GM21515 (cell line): Measurements from ENCODE around the gene NBR1.
A peak's percentile ranks its signal among the peaks of the same experiment; 100 is the strongest.
"Not testable (repeated sequence)": the region's sequence is repeated elsewhere in the genome, so short reads cannot be mapped to it uniquely, and the experiment has no call there.

Experiments used
- ATAC-seq: cut with Tn5 transposase; IDR thresholded peaks from one replicate; pipeline ENCODE4 v1.9.1; 2021; ENCODE audit not compliant: unreplicated experiment

The NBR1 gene

DNA sequence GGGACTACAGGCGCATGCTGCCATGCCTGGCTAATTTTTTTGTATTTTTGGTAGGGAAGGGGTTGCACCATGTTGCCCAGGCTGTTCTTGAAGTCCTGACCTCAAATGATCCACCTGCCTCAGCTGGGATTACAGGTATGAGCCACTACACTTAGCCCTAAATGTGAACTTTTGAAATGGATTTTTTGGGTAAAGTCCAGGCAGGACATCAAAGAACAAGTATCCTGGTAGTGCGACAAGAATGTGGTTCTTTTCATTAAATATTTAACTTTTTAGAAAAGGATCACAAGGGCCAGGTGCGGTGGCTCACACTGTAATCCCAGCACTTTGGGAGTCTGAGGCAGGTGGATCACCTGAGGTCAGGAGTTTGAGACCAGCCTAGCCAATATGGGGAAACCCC, 15.3 kb upstream of the NBR1 start:
- ATAC-seq = no peak

- ATAC-seq = not testable (repeated sequence)
Measured at GRCh38 chr17:43159232-43159631, 11.8 kb upstream of the NBR1 start.

DNA sequence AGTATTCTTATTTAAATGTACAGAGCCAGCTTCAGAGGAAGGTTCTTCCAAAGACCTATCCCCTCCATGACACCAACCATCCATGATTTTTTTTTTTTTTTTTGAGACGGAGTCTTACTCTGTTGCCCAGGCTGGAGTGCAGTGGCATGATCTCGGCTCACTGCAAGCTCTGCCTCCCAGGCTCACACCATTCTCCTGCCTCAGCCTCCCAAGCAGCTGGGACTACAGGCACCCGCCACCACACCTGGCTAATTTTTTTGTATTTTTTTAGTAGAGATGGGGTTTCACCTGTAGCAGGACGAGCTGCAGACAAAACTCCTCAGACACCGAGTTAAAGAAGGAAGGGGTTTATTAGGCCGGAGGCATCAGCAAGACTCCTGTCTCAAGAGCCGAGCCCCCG, 11.1 kb upstream of the NBR1 start:
- not testable (repeated sequence) for ATAC-seq

- ATAC-seq = not testable (repeated sequence)
Measured at GRCh38 chr17:43165971-43166370, 5.0 kb upstream of the NBR1 start.

GRCh38 chr17:43169561-43170139, 1.4 kb upstream of the NBR1 start:
- ATAC-seq = peak; percentile 36

- peak; percentile 59 for ATAC-seq
Measured at GRCh38 chr17:43170140-43170765, 761 bp upstream of the NBR1 start.

GRCh38 chr17:43171586-43172487, 823 bp downstream of the NBR1 start:
- ATAC-seq = no peak

DNA sequence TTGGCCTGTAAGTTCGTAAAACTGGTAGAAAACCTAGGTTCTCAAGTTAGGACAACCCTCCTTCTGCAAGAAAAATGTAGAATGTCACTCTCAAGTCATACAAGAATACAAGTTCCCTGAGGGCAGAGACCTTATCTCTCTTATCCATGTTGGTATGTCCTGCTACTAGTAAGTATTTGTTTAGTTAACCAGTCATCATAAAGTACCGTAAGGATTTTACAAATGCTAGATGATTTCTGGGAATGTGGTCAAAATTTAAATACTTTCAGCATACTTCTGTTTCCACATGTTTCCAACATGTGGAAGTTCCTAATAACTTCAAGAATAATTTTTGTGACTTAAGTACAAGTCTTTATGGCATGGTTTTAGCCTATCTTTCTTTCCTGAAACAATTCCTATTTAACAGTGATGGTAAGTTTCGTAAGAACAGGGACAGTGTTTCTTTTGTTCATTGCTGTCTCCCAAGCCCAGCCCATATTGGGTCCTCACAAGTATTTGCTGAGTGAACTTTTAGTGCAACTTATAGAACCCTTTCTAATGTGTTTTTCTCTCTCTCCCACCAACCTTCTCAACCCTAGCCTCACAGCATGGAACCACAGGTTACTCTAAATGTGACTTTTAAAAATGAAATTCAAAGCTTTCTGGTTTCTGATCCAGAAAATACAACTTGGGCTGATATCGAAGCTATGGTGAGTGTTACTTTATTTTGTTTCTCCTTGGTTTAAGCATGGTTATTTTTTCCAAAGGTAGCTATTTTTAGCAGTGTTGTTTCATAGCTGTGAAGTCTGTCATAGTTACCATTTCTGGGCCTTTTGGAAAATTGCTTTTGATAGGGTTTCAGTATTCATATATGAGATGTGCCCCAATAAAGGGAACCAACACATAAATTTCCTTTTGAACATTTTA, 4.5 kb downstream of the NBR1 start:
- no peak for ATAC-seq

- no peak for ATAC-seq
Measured at GRCh38 chr17:43176119-43176570, 5.1 kb downstream of the NBR1 start.

GRCh38 chr17:43183921-43184320, 12.9 kb downstream of the NBR1 start:
- no peak for ATAC-seq

DNA sequence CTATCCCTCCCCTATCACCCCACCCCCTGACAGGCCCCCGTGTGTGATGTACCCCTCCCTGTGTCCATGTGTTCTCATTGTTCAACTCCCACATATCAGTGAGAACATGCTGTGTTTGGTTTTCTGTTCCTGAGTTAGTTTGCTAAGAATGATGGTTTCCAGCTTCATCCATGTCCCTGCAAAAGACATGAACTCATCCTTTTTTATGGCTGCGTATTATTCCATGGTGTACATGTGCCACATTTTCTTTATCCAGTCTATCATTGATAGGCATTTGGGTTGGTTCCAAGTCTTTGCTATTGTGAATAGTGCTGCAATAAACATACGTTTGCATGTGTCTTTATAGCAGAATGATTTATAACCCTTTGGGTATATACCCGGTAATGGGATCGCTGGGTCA, 15.6 kb downstream of the NBR1 start:
- not testable (repeated sequence) for ATAC-seq

DNA sequence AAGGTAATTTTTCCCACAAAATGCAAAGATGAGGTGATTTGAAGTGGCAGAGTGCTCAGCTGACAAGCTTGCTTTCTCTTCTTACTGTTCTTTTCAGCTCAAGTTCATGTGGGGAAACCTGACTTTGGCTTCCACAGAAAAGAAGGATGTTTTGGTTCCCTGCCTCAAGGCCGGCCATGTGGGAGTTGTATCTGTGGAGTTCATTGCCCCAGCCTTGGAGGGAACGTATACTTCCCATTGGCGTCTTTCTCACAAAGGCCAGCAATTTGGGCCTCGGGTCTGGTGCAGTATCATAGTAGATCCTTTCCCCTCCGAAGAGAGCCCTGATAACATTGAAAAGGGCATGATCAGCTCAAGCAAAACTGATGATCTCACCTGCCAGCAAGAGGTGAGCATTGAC, 22.2 kb downstream of the NBR1 start:
- ATAC-seq = no peak

GRCh38 chr17:43199633-43200032, 28.6 kb downstream of the NBR1 start:
- ATAC-seq = no peak

- ATAC-seq = no peak
Measured at GRCh38 chr17:43200127-43200526, 29.1 kb downstream of the NBR1 start.

- not testable (repeated sequence) for ATAC-seq
Measured at GRCh38 chr17:43203013-43203412, 32.0 kb downstream of the NBR1 start.

GRCh38 chr17:43210576-43210975, 39.6 kb downstream of the NBR1 start:
- ATAC-seq = no peak

DNA sequence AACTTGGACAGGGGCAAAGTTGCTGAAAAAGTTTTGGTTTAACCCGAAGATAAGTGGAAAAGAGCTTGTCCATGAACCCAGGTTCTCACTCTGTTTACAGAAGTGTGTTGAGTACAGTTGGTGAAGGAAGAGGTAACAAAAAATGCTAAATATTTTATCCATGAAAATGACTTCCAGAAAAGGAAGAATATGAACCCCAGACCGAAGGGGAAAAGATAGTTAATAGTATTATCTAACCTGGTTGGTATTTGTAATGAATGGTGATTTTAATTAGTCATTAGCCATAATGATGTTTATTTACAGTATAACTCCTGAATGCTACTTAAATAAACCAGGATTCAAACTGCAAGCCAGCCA, 40.1 kb downstream of the NBR1 start:
- no peak for ATAC-seq

GRCh38 chr17:43211480-43212402, 40.7 kb downstream of the NBR1 start, which contains the start of gene TMEM106A:
TSS of gene TMEM106A (plus strand) at chr17:43211875. CDS start at chr17:43213042, 1,167 bp downstream.
- peak; percentile 66 for ATAC-seq

- no peak for ATAC-seq
Measured at GRCh38 chr17:43212641-43213490, 41.9 kb downstream of the NBR1 start.
